Measurements from ENCODE around the gene FAT2.

Gene FAT2

GRCh38 chr5:151556806-151557205 is 34.3 kb downstream of the FAT2 start:
- Histone ChIP-seq H2AFZ (ENCODE audit: low read depth, low read length, severe bottlenecking) (no peak overlapping the region), H3K9ac (ENCODE audit: low read length) (no peak overlapping the region), H3K4me2 (ENCODE audit: low read depth, low read length, poor library complexity, severe bottlenecking) (no peak overlapping the region), H3K36me3 (ENCODE audit: low read length) (no peaks in the 10 kb centered on the region), H3K27ac (ENCODE audit: low read depth, low read length) (no peak overlapping the region), H3K27me3 (ENCODE audit: low read length) (no peaks in the 10 kb centered on the region), H3K4me3 (ENCODE audit: insufficient read depth, low read length, poor library complexity, severe bottlenecking) (no peak overlapping the region), H4K20me1 (ENCODE audit: low read depth, low read length) (no peaks in the 10 kb centered on the region), H3K79me2 (ENCODE audit: insufficient read depth, low read length) (no peaks in the 10 kb centered on the region), H3K9me3 (ENCODE audit: insufficient read depth, low read length) (no peaks in the 10 kb centered on the region), H3F3A (ENCODE audit: insufficient read depth) (no peaks in the 10 kb centered on the region), H3K9me2 (replicated peaks; ENCODE audit: insufficient read depth, low read length) (no peaks in the 10 kb centered on the region)
- TF ChIP-seq CTCF (IDR thresholded peaks at IDR 0.05; ENCODE audit: insufficient read depth, low read length, poor library complexity, severe bottlenecking) (no peak), EZH2phosphoT487 (conservative IDR thresholded peaks at IDR 0.05; ENCODE audit: low read length) (no peak)

- Histone ChIP-seq H3K27me3 (ENCODE audit: low read length) (no peaks in the 10 kb centered on the region), H3F3A (ENCODE audit: insufficient read depth) (no peaks in the 10 kb centered on the region), H4K20me1 (ENCODE audit: low read depth, low read length) (no peaks in the 10 kb centered on the region), H3K79me2 (ENCODE audit: insufficient read depth, low read length) (no peaks in the 10 kb centered on the region), H3K27ac (ENCODE audit: low read depth, low read length) (no peak overlapping the region), H3K4me3 (ENCODE audit: insufficient read depth, low read length, poor library complexity, severe bottlenecking) (no peak overlapping the region), H3K9ac (ENCODE audit: low read length) (no peak overlapping the region), H3K36me3 (ENCODE audit: low read length) (no peaks in the 10 kb centered on the region), H3K9me3 (ENCODE audit: insufficient read depth, low read length) (no peaks in the 10 kb centered on the region), H3K9me2 (replicated peaks; ENCODE audit: insufficient read depth, low read length) (no peaks in the 10 kb centered on the region), H2AFZ (ENCODE audit: low read depth, low read length, severe bottlenecking) (no peak overlapping the region), H3K4me2 (ENCODE audit: low read depth, low read length, poor library complexity, severe bottlenecking) (no peak overlapping the region)
- TF ChIP-seq EZH2phosphoT487 (conservative IDR thresholded peaks at IDR 0.05; ENCODE audit: low read length) (no peak), CTCF (IDR thresholded peaks at IDR 0.05; ENCODE audit: insufficient read depth, low read length, poor library complexity, severe bottlenecking) (no peak)
Observed at GRCh38 chr5:151555760-151556576, 35.2 kb downstream of the FAT2 start.

GRCh38 chr5:151553695-151554094 is 37.4 kb downstream of the FAT2 start:
- no peaks in the 10 kb centered on the region for H3K27me3 ChIP-seq (ENCODE audit: low read length)
- no peak overlapping the region for H3K27ac ChIP-seq (ENCODE audit: low read depth, low read length)
- no peak overlapping the region for H3K4me2 ChIP-seq (ENCODE audit: low read depth, low read length, poor library complexity, severe bottlenecking)
- no peaks in the 10 kb centered on the region for H3K9me3 ChIP-seq (ENCODE audit: insufficient read depth, low read length)
- H2AFZ ChIP-seq (ENCODE audit: low read depth, low read length, severe bottlenecking), result no peak overlapping the region
- H3K36me3 ChIP-seq (ENCODE audit: low read length), result no peaks in the 10 kb centered on the region
- no peaks in the 10 kb centered on the region for H3K79me2 ChIP-seq (ENCODE audit: insufficient read depth, low read length)
- no peak overlapping the region for H3K4me3 ChIP-seq (ENCODE audit: insufficient read depth, low read length, poor library complexity, severe bottlenecking)
- no peaks in the 10 kb centered on the region for H4K20me1 ChIP-seq (ENCODE audit: low read depth, low read length)
- no peaks in the 10 kb centered on the region for H3F3A ChIP-seq (ENCODE audit: insufficient read depth)
- H3K9ac ChIP-seq (ENCODE audit: low read length), result no peak overlapping the region
- no peak for TF ChIP-seq CTCF (IDR thresholded peaks at IDR 0.05; ENCODE audit: insufficient read depth, low read length, poor library complexity, severe bottlenecking)
- no peak for TF ChIP-seq EZH2phosphoT487 (conservative IDR thresholded peaks at IDR 0.05; ENCODE audit: low read length)
- H3K9me2 ChIP-seq (replicated peaks; ENCODE audit: insufficient read depth, low read length), result no peaks in the 10 kb centered on the region

Measured in SU-DHL-6 (cell line).